ENCODE measurements around the gene ETV3. TPM values are rescaled to one million over a fixed set of nuclear protein-coding genes. Genes with fewer than 3 reads are reported as not detected.
"Not testable (repeated sequence)": the region's sequence is repeated elsewhere in the genome, so short reads cannot be mapped to it uniquely, and the experiment has no call there.

ETV3 gene
- polyA plus RNA-seq, 4 donors = 10.3 to 17.7 (median 14.0) TPM

DNA sequence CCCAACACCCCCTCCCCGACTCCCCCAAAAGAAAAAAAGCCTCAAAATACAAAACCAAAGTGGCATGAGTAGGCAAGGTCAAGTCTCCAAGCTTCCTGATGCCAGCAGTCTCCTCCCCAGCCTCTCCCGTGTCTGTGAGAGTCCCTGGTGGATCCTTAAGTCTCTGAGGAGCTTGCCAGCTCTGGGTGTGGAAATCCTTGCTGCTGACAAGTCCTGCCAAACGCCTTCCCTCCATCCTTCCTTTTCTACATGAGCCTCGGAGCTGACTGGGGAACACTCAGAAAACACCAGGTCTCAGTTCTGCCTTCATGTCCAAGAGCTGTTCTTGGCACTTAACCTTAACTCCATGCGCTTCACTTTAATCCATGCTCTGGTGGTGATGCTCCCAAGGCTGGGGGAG lies 34.9 kb downstream of the ETV3 start:
- Histone ChIP-seq H3K36me3 (ENCODE audit: control insufficient read depth in 3 of 3, insufficient read depth in 2 of 3, low read depth in 1 of 3, low read length in 3 of 3) (no peaks in the 10 kb centered on the region), H3K9me3 (ENCODE audit: control insufficient read depth in 2 of 2, insufficient read depth in 1 of 2, low read depth in 1 of 2, low read length in 1 of 2) (no peaks in the 10 kb centered on the region), H3K4me1 (ENCODE audit: control insufficient read depth in 3 of 3, insufficient read depth in 2 of 3, low read depth in 1 of 3, low read length in 2 of 3) (no peaks in the 10 kb centered on the region), H3K27me3 (ENCODE audit: control insufficient read depth in 3 of 3, insufficient read depth in 3 of 3, low read length in 3 of 3) (peaks cover 0 to 42% (median 6%) of the 10 kb centered on the region in 3 donors), H3K4me3 (ENCODE audit: low read depth in 1 of 3, low read length in 3 of 3) (no peak overlapping the region), H3K27ac (ENCODE audit: low read depth in 1 of 3, low read length in 2 of 3) (no peak overlapping the region)
- DNase-seq = no peak
- WGBS, 3 donors = 61 to 62% (median 61%) methylated on average over 5 of the region's 5 CpGs
- FAIRE-seq = no peak

DNA sequence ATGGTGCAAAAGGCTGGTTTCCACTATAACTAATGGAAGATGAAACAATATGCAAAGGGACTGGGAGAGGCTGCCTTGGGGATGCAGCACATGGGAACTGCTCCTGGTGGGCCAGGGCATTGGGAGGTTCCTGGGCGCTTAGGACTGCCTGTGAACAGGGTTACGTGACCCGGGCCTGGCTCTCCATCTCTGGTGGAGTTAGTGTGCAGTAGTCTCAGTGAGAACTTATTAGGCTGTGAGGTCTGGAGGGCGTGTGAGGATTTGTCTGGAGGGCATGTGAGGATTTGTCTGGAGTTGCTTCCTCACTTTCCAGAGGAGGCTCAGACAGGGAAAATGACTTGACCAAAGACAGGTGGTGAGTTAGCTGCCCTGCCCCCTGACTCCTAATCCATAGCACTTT lies 37.0 kb downstream of the ETV3 start:
- 85 to 92% (median 90%) methylated on average over 4 of the region's 4 CpGs for WGBS, 3 donors
- no peak for FAIRE-seq

GRCh38 chr1:157099633-157100009 lies 38.6 kb downstream of the ETV3 start, which contains the start of gene ETV3L:
ETV3L (minus strand) TSS chr1:157099808; CDS start chr1:157099523, 285 bp downstream.
- DNase-seq = no peak
- H3K27me3 ChIP-seq (ENCODE audit: control insufficient read depth in 3 of 3, insufficient read depth in 3 of 3, low read length in 3 of 3) = peaks cover 0 to 7% (median 0%) of the 10 kb centered on the region in 3 donors
- H3K9me3 ChIP-seq (ENCODE audit: control insufficient read depth in 2 of 2, insufficient read depth in 1 of 2, low read depth in 1 of 2, low read length in 1 of 2) = no peaks in the 10 kb centered on the region
- H3K27ac ChIP-seq (ENCODE audit: low read depth in 1 of 3, low read length in 2 of 3) = no peak within 1 kb of the TSS
- H3K36me3 ChIP-seq (ENCODE audit: control insufficient read depth in 3 of 3, insufficient read depth in 2 of 3, low read depth in 1 of 3, low read length in 3 of 3) = no peaks in the 10 kb centered on the region
- no peak within 1 kb of the TSS for H3K4me3 ChIP-seq (ENCODE audit: low read depth in 1 of 3, low read length in 3 of 3)
- no peaks in the 10 kb centered on the region for H3K4me1 ChIP-seq (ENCODE audit: control insufficient read depth in 3 of 3, insufficient read depth in 2 of 3, low read depth in 1 of 3, low read length in 2 of 3)
- no peak for FAIRE-seq
- 67 to 85% (median 75%) methylated on average over 3 of the region's 3 CpGs for WGBS, 3 donors

More for the DNA sequence above, 37.0 kb downstream of the ETV3 start:
- H3K36me3 ChIP-seq (ENCODE audit: control insufficient read depth in 3 of 3, insufficient read depth in 2 of 3, low read depth in 1 of 3, low read length in 3 of 3) = no peaks in the 10 kb centered on the region
- H3K4me3 ChIP-seq (ENCODE audit: low read depth in 1 of 3, low read length in 3 of 3) = no peak overlapping the region
- peaks cover 0 to 21% (median 0%) of the 10 kb centered on the region in 3 donors for H3K27me3 ChIP-seq (ENCODE audit: control insufficient read depth in 3 of 3, insufficient read depth in 3 of 3, low read length in 3 of 3)
- no peak overlapping the region for H3K27ac ChIP-seq (ENCODE audit: low read depth in 1 of 3, low read length in 2 of 3)
- H3K4me1 ChIP-seq (ENCODE audit: control insufficient read depth in 3 of 3, insufficient read depth in 2 of 3, low read depth in 1 of 3, low read length in 2 of 3) = no peaks in the 10 kb centered on the region
- H3K9me3 ChIP-seq (ENCODE audit: control insufficient read depth in 2 of 2, insufficient read depth in 1 of 2, low read depth in 1 of 2, low read length in 1 of 2) = no peaks in the 10 kb centered on the region
- no peak for DNase-seq

GRCh38 chr1:157098987-157099632 lies 39.1 kb downstream of the ETV3 start:
- FAIRE-seq; H3K27me3 ChIP-seq (ENCODE audit: control insufficient read depth in 3 of 3, insufficient read depth in 3 of 3, low read length in 3 of 3); H3K4me3 ChIP-seq (ENCODE audit: low read depth in 1 of 3, low read length in 3 of 3); H3K4me1 ChIP-seq (ENCODE audit: control insufficient read depth in 3 of 3, insufficient read depth in 2 of 3, low read depth in 1 of 3, low read length in 2 of 3); H3K36me3 ChIP-seq (ENCODE audit: control insufficient read depth in 3 of 3, insufficient read depth in 2 of 3, low read depth in 1 of 3, low read length in 3 of 3); H3K27ac ChIP-seq (ENCODE audit: low read depth in 1 of 3, low read length in 2 of 3); DNase-seq; H3K9me3 ChIP-seq (ENCODE audit: control insufficient read depth in 2 of 2, insufficient read depth in 1 of 2, low read depth in 1 of 2, low read length in 1 of 2): not testable (repeated sequence)
- 76 to 90% (median 79%) methylated on average over 13 to 16 of the region's 17 CpGs for WGBS, 3 donors

DNA sequence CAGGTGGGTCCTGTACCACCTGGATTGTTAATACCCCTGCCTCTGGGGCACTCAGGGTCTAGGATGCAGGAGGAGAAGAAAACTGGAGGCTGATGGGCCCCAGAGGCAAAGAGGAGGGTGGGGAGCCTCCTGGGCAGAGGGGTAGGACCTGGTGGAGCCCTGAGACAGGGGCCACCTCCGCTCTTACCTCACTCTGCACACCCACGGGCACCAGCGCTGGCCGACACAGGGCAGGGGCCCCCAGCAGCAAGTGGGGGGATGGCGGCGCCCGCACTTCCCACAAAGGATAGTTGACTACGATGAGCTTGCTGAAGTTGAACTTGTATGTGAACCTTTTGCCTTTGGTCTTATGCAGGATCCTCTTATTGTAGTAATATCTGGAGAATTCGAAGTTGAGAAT lies 39.7 kb downstream of the ETV3 start:
- H3K4me1 ChIP-seq (ENCODE audit: control insufficient read depth in 3 of 3, insufficient read depth in 2 of 3, low read depth in 1 of 3, low read length in 2 of 3) = no peaks in the 10 kb centered on the region
- no peaks in the 10 kb centered on the region for H3K36me3 ChIP-seq (ENCODE audit: control insufficient read depth in 3 of 3, insufficient read depth in 2 of 3, low read depth in 1 of 3, low read length in 3 of 3)
- H3K27me3 ChIP-seq (ENCODE audit: control insufficient read depth in 3 of 3, insufficient read depth in 3 of 3, low read length in 3 of 3) = peaks cover 0 to 5% (median 0%) of the 10 kb centered on the region in 3 donors
- no peak for FAIRE-seq
- WGBS, 3 donors = 87 to 93% (median 93%) methylated on average over 9 of the region's 9 CpGs
- H3K27ac ChIP-seq (ENCODE audit: low read depth in 1 of 3, low read length in 2 of 3) = no peak overlapping the region
- no peaks in the 10 kb centered on the region for H3K9me3 ChIP-seq (ENCODE audit: control insufficient read depth in 2 of 2, insufficient read depth in 1 of 2, low read depth in 1 of 2, low read length in 1 of 2)
- H3K4me3 ChIP-seq (ENCODE audit: low read depth in 1 of 3, low read length in 3 of 3) = no peak overlapping the region
- no peak for DNase-seq

DNA sequence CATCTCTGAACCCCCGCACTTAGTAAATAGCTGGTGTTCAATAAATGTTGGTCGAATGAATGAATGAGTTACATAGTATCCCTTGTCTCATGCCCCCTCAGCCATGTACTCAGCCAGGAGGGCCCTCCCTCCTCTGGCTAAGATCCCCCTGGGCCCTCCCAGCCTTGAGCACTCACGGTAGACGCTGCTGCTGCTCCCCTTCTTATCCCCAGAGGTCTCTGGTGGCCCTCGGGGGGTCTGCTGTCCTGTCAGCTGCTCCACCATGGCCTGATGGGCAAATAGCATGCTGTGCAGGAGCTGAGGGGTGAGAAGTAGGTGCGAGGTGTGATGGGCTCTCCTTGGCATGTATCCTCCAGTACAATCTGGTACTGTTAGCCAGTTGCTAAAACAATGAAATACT lies 40.5 kb downstream of the ETV3 start:
- FAIRE-seq (no peak), DNase-seq (no peak)
- Histone ChIP-seq H3K27ac (ENCODE audit: low read depth in 1 of 3, low read length in 2 of 3) (no peak overlapping the region), H3K27me3 (ENCODE audit: control insufficient read depth in 3 of 3, insufficient read depth in 3 of 3, low read length in 3 of 3) (peaks cover 0 to 2% (median 0%) of the 10 kb centered on the region in 3 donors), H3K9me3 (ENCODE audit: control insufficient read depth in 2 of 2, insufficient read depth in 1 of 2, low read depth in 1 of 2, low read length in 1 of 2) (no peaks in the 10 kb centered on the region), H3K4me1 (ENCODE audit: control insufficient read depth in 3 of 3, insufficient read depth in 2 of 3, low read depth in 1 of 3, low read length in 2 of 3) (no peaks in the 10 kb centered on the region), H3K36me3 (ENCODE audit: control insufficient read depth in 3 of 3, insufficient read depth in 2 of 3, low read depth in 1 of 3, low read length in 3 of 3) (no peaks in the 10 kb centered on the region), H3K4me3 (ENCODE audit: low read depth in 1 of 3, low read length in 3 of 3) (no peak overlapping the region)
- WGBS, 3 donors = 76 to 81% (median 76%) methylated on average over 6 of the region's 6 CpGs

DNA sequence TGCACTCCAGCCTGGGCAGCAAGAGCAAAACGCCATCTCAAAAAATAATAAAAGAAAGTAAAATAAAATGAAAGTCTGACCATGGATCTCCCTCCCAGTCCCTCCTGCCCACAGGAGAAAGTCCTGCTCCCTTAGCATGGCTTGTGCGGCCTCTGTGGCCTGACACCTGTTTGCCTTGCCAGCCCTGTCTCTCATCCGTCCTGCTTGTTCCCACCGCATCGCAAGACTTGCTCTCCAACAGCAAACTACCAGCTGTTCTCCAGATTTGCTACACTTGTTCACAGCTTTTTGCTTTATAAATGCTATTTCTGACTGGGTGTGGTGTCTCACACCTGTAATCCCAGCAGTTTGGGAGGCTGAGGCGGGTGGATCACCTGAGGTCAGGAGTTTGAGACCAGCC lies 41.3 kb downstream of the ETV3 start:
- FAIRE-seq (no peak), DNase-seq (no peak)
- no peaks in the 10 kb centered on the region for H3K9me3 ChIP-seq (ENCODE audit: control insufficient read depth in 2 of 2, insufficient read depth in 1 of 2, low read depth in 1 of 2, low read length in 1 of 2)
- H3K4me1 ChIP-seq (ENCODE audit: control insufficient read depth in 3 of 3, insufficient read depth in 2 of 3, low read depth in 1 of 3, low read length in 2 of 3) = no peaks in the 10 kb centered on the region
- peaks cover 0 to 2% (median 0%) of the 10 kb centered on the region in 3 donors for H3K27me3 ChIP-seq (ENCODE audit: control insufficient read depth in 3 of 3, insufficient read depth in 3 of 3, low read length in 3 of 3)
- 79 to 86% (median 80%) methylated on average over 6 of the region's 6 CpGs for WGBS, 3 donors
- H3K27ac ChIP-seq (ENCODE audit: low read depth in 1 of 3, low read length in 2 of 3) = no peak overlapping the region
- H3K4me3 ChIP-seq (ENCODE audit: low read depth in 1 of 3, low read length in 3 of 3) = no peak overlapping the region
- no peaks in the 10 kb centered on the region for H3K36me3 ChIP-seq (ENCODE audit: control insufficient read depth in 3 of 3, insufficient read depth in 2 of 3, low read depth in 1 of 3, low read length in 3 of 3)

DNA sequence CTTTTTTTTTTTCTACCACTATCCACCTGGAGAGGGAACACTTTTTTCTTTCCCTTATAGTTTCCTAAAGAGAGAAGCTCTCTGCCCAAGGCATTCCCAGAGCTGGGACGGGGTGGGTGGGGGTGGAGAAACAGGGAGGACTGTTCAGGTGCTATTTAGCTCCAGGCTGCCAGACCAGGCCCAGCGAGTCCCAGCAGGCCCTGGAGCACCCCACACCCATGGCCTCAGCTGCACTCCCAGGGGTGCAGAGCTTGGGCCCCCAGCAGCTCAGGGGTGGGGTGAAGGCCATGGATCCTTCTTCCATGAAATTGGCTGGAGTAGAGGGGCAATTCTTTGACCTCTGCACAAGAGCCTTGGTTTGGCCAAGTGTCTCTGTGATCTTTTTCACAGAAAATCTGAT lies 42.6 kb downstream of the ETV3 start:
- Histone ChIP-seq H3K9me3 (ENCODE audit: control insufficient read depth in 2 of 2, insufficient read depth in 1 of 2, low read depth in 1 of 2, low read length in 1 of 2) (no peaks in the 10 kb centered on the region), H3K27ac (ENCODE audit: low read depth in 1 of 3, low read length in 2 of 3) (no peak overlapping the region), H3K36me3 (ENCODE audit: control insufficient read depth in 3 of 3, insufficient read depth in 2 of 3, low read depth in 1 of 3, low read length in 3 of 3) (no peaks in the 10 kb centered on the region), H3K4me3 (ENCODE audit: low read depth in 1 of 3, low read length in 3 of 3) (no peak overlapping the region), H3K27me3 (ENCODE audit: control insufficient read depth in 3 of 3, insufficient read depth in 3 of 3, low read length in 3 of 3) (peaks cover 0 to 2% (median 0%) of the 10 kb centered on the region in 3 donors), H3K4me1 (ENCODE audit: control insufficient read depth in 3 of 3, insufficient read depth in 2 of 3, low read depth in 1 of 3, low read length in 2 of 3) (no peaks in the 10 kb centered on the region)
- DNase-seq (no peak), FAIRE-seq (no peak)
- WGBS, 3 donors = 81 to 91% (median 85%) methylated on average over 2 of the region's 2 CpGs

DNA sequence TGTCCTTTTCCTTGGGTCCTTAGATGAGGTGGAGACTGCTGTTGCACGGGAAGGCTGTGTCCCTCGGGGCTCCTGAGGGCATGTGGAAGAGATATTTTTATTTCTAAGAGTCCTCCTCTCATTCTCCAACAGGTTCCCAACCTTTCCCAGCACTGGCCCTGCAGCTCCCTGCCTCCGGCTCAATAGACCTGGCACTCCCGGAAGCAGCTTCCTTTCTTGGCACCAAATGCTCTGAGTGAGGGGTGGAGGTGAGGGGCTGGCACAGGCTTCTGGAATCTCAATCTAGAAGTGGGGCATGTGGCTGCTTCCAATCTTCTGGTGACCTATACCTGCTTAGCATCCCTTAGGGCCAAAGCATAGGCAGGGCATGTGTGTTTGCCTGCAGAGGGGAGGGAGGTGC lies 43.1 kb downstream of the ETV3 start:
- H3K27me3 ChIP-seq (ENCODE audit: control insufficient read depth in 3 of 3, insufficient read depth in 3 of 3, low read length in 3 of 3) = peaks cover 0 to 2% (median 0%) of the 10 kb centered on the region in 3 donors
- H3K4me1 ChIP-seq (ENCODE audit: control insufficient read depth in 3 of 3, insufficient read depth in 2 of 3, low read depth in 1 of 3, low read length in 2 of 3) = no peaks in the 10 kb centered on the region
- 63 to 74% (median 68%) methylated on average over 4 of the region's 4 CpGs for WGBS, 3 donors
- DNase-seq (no peak), FAIRE-seq (no peak)
- H3K4me3 ChIP-seq (ENCODE audit: low read depth in 1 of 3, low read length in 3 of 3) = no peak overlapping the region
- no peaks in the 10 kb centered on the region for H3K36me3 ChIP-seq (ENCODE audit: control insufficient read depth in 3 of 3, insufficient read depth in 2 of 3, low read depth in 1 of 3, low read length in 3 of 3)
- H3K27ac ChIP-seq (ENCODE audit: low read depth in 1 of 3, low read length in 2 of 3) = no peak overlapping the region
- no peaks in the 10 kb centered on the region for H3K9me3 ChIP-seq (ENCODE audit: control insufficient read depth in 2 of 2, insufficient read depth in 1 of 2, low read depth in 1 of 2, low read length in 1 of 2)

Measured in small intestine (tissue), 7 donors.